A172 (cell line): ENCODE measurements around the gene EPS8. TPM values are rescaled to one million over a fixed set of nuclear protein-coding genes. Genes with fewer than 3 reads are reported as not detected.
"Not testable (repeated sequence)": the region's sequence is repeated elsewhere in the genome, so short reads cannot be mapped to it uniquely, and the experiment has no call there.

Experiments
- DNase-seq: peaks from one replicate; pipeline ENCODE4 v3.0.0-alpha.2; 2015; ENCODE audit warnings: low spot score
- total RNA-seq: library from RNA; depleted of rRNA; stranded (reverse); fragments of >200 nt; shearing (Covaris generic); gene quantifications from 2 replicates; pipeline ENCODE4 v1.2.3, GENCODE V29; 2014

EPS8 gene
- total RNA-seq, 1 experiment from 2014 or later: 33.4 TPM

- DNase-seq: no peak
Measured at GRCh38 chr12:15756822-15757221, 32.4 kb downstream of the EPS8 start.

- no peak for DNase-seq
Measured at GRCh38 chr12:15754233-15754632, 35.0 kb downstream of the EPS8 start.

DNA sequence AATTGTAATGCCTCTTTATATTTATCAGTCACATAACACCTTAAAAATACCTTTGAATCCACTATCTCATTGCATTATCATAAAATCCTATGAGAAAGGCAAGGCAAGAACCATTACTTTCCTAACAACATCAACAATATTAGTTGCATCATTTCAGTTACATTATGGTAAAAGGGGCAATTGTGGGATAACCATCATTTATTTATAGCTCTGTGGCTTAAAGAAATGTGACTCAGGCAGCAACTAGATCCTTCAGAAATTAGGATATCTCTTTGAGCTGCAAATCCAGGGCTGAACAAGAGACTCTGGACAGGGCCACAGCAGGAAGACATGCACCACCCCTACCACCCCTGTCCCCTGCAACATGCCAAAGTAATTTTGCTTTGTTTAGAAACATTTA is 36.4 kb downstream of the EPS8 start:
- no peak for DNase-seq

GRCh38 chr12:15751741-15752140 is 37.4 kb downstream of the EPS8 start:
- DNase-seq: no peak

- no peak for DNase-seq
Measured at GRCh38 chr12:15749937-15750336, 39.3 kb downstream of the EPS8 start.

GRCh38 chr12:15741870-15742269 is 47.3 kb downstream of the EPS8 start:
- DNase-seq: not testable (repeated sequence)

- no peak for DNase-seq
Measured at GRCh38 chr12:15741082-15741481, 48.1 kb downstream of the EPS8 start.

- not testable (repeated sequence) for DNase-seq
Measured at GRCh38 chr12:15740389-15740788, 48.8 kb downstream of the EPS8 start.

GRCh38 chr12:15738438-15739015 is 50.7 kb downstream of the EPS8 start:
- no peak for DNase-seq

DNA sequence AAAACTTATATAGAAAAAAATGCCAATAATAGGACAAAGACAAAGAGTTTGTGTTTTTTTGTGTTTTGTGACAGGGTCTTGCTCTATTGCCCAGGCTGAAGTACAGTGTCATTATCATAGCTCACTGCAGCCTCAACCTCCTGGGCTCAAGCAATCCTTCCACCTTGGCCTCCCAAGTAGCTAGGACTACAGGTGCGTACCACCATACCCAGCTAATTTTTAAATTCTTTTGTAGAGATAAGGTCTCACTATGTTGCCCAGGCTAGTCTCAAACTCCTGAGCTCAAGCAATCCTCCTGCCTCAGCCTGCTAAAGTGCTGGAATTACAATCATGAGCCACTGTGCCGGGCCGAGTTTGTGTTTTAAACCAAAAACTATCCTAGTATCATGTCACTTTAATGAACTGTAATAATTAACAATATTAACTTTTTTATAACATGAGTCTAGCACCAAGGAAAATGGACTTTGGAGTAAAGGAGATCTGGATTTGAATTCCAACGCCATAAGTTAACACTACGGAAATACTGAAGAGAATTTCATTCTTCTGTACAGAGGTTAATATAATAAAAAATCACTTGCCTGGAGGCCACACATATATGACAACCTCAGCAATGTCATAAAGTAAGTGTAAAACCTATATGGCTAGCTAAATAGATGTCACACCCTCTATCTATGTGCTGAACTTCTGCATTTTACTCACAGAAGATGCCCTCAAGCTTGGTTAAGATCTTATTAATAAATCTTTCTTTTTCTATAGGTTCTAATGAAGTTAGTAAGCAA is 53.2 kb downstream of the EPS8 start:
- no peak for DNase-seq

DNA sequence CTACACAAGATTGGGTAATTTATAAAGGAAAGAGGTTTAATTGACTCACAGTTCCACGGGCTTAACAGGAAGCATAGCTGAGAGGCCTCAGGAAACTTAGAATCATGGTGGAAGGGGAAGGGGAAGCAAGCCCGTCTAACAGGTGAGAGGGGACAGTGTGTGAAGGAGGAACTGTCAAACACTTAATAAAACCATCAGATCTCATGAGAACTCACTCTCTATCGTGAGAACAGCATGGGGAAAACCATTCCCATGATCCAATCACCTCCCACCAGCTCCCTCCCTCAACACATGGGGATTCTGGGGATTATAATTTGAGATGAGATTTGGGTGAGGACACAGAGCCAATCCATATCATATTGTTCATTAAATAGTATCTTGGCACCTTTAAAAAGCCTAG is 56.1 kb downstream of the EPS8 start:
- DNase-seq: no peak

GRCh38 chr12:15732341-15733061 is 56.7 kb downstream of the EPS8 start:
- no peak for DNase-seq

- no peak for DNase-seq
Measured at GRCh38 chr12:15731940-15732339, 57.2 kb downstream of the EPS8 start.

GRCh38 chr12:15729097-15729496 is 60.1 kb downstream of the EPS8 start:
- DNase-seq: no peak

- DNase-seq: peak; percentile 13
Measured at GRCh38 chr12:15728118-15728598, 61.0 kb downstream of the EPS8 start.

DNA sequence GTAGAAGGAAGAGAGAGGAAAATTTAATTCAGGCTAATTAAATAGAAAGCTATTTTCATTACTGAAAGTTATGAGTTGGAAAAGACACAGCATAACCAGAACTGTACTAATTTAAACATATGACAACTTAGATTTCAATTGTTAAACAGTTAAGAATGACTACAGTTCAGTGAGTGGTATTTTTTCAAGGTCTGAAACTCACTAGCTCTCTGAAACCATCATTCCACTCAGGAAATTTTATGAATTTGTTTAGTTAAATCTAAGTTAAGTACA is 62.4 kb downstream of the EPS8 start:
- no peak for DNase-seq

DNA sequence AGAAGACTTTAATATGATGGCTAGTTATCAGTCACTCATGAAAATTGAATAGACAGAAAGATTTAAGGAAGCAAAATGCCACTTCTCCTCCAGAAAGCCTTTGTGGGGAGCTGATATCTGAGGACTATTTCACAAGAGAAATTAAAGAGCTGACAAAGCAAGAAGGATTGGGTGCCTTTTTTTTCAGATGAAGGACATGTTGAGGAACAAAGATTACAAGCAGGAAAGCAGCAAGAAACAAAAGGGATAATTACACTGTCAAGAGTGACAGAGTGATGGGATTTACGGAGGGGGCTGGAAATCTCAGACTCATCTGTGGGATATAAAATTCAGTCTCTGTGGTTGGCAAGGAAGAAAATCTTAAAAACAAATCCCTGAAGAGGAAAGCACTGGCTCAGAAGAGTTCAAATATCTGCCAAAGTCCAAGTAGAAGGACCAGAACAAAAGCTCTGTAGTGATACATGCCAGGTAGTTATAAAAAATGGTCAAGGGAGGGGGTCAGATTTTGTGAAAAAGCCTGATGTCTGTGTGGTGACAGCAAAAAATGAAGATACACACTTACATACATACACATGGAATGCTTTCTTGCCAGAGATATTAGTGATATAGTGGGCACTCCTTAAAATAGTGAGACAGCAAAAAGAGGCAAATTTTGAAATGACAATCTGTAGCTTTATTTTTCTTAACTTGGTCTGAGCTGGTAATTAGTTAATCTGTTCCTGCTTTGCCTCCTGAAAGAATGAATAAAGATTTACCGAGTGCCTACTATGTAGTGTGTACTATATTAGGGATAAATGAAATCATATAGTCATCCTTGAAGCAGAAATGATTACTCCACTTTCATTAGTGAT is 62.9 kb downstream of the EPS8 start:
- DNase-seq: no peak

GRCh38 chr12:15722951-15723350 is 66.2 kb downstream of the EPS8 start:
- no peak for DNase-seq

- no peak for DNase-seq
Measured at GRCh38 chr12:15721316-15722115, 67.7 kb downstream of the EPS8 start.

GRCh38 chr12:15720295-15720694 is 68.9 kb downstream of the EPS8 start:
- DNase-seq: no peak

DNA sequence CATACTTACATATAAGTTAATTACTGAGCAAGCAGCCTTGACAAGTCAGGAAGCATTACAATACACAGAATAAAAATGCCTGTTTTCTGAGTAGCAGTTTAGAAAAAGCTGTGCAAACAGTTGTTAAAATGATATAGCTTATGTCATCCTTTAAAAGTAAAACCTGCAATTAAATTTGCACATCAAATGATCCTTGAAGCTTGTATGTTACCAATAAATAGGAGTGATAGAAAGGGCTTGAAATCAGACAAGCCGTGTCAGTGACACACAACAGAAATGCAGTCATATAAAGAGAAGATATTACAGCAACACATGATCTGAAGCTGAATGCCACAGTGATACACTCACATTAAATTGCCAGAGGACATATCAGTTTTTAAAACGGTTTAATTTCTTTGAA is 70.0 kb downstream of the EPS8 start:
- DNase-seq: no peak
